Lung microvascular endothelial cell (primary cell): ENCODE measurements around the gene MTG2. TPM values are rescaled to one million over a fixed set of nuclear protein-coding genes. Genes with fewer than 3 reads are reported as not detected.

ENCODE experiments used
- DNase-seq, 2 donors: peaks; one replicate each; pipeline versions ENCODE4 v3.0.0 to v3.0.0-alpha.2; 2010; ENCODE audit warnings: low read depth in 2 of 2
- total RNA-seq: library from RNA; depleted of rRNA; stranded (reverse); fragments of >200 nt; gene quantifications from 2 replicates; pipeline ENCODE4 v1.2.1, GENCODE V29; 2014

MTG2 gene, protein sequence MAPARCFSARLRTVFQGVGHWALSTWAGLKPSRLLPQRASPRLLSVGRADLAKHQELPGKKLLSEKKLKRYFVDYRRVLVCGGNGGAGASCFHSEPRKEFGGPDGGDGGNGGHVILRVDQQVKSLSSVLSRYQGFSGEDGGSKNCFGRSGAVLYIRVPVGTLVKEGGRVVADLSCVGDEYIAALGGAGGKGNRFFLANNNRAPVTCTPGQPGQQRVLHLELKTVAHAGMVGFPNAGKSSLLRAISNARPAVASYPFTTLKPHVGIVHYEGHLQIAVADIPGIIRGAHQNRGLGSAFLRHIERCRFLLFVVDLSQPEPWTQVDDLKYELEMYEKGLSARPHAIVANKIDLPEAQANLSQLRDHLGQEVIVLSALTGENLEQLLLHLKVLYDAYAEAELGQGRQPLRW
- 7.4 and 10.9 TPM in 2 replicates for total RNA-seq

DNA sequence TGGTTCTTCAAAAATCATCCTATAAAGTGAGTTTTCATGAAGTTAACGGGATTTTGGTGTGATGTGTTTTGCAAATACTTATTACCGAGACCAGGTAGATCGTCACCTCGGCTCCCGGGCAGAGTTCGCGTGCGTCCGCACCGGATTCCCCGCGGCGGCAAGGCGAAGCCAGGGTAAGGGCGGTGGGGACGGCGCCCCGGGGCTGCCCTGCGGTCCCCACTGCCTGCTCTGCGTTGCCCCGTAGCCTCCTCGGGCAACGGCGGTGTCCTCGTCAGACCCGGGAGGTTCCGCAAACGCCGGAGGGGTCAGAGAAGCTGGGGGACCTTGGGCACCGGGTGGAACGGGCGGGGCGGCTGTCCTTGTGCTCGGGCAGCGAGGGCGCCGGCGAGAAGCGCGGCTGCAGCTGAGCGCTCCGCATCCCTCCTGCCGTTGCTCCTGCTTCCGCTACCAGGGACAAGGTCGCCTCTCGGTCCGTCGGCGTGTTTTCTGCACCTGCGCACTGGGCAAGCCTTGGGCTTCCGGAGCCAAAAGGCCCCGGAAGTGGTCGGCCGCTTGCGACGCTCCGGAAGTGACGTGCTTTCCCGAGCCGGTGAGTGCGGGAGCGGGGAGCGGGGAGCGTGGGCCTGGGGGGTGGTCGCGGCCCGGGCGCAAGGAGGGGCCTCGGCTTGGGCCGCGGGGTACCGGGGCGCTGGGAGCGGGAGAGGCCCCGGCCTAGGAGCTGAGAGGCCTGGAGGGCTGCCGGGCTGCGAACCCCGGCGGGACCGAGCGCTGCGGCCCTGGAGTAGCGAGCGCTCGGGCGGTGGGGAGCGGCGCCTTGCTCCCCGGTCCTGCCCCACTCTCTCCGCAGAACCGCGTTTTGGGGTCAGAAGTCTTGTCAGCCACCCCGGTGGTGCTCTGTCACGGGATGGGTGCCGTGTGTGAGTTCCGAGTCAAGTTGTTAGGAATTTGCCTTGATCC lies at the start of gene MTG2:
Gene MTG2 (plus strand): TSS at position 560 of the 957 bp plus-strand sequence. CDS start 10,393 bp downstream, outside the sequence.
- DNase-seq: peak; percentile 94 to 95

DNA sequence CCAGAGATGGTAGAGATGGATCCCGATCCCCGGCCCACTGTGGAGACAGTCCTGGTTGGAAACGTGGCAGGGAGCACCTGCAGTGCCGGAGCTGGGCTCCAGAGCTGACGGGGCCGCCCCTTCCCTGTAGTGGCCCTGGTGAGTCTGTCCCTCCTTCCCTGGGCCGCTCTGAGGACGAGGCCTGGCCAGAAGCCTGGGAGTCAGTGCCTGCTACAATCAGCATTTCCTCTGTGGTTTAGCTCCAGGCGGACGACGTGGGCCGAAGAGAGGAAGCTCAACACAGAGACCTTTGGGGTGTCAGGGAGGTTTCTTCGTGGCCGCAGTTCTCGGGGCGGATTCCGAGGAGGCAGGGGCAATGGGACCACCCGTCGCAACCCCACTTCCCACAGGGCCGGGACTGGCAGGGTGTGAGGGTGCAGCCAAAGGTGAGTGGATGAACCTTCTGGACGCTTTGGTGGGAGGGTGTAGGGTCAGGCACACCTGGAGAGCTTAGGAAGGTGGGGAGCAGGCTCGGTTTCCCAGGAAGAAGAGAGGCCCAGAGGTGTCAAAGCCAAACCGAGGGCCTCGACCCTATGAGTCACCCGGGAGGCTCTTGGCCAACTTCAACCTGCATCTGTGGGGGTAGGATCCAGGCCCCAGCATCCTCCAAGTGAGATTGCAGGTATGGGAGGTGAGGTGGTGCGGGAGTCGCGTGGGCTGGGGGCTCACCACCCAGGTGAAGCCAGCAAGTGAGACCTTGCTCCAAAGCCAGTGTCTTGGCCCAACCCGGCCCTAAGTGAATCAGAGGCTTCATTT lies 49.6 kb upstream of the MTG2 start:
- DNase-seq: peak in 1 of 2 donors; percentile 51

DNA sequence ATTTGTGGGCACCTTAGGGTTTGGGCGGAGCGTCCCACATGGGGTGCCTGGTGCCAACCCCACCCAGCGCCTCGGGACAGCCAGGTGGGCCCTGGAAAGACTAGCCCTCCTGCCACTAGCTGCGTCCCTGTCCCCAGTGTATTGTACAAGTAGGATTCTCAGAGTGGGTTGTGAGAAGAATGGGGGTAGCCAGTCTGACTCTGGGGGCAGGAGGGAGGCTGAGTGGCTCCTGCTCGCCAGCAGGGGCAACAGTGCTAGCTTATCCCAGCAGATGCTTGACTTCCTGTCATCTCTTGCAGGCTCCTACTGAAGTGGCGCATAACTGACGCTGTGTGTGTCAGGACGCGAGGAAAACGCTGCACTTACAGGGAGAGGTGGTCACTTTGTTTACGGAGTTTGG lies 49.0 kb upstream of the MTG2 start:
- DNase-seq: no peak

DNA sequence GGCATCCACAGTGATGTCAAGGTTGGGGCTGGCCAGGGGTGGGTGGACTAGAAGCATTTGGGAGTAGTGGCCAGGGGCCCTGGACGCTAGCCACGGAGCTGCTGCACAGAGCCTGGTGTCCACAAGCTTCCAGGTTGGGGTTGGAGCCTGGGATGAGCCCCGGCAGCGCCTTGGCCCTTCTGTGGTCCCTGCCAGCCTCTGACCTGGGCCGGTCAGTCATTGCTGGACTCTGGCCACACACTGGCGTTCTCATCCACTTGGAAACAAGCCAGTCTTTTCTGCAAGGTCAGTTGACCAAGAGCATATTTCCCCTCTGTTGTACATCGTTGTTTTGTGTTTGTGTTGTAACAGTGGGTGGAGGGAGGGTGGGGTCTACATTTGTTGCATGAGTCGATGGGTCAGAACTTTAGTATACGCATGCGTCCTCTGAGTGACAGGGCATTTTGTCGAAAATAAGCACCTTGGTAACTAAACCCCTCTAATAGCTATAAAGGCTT lies 48.0 kb upstream of the MTG2 start:
- peak; percentile 62 to 79 for DNase-seq

DNA sequence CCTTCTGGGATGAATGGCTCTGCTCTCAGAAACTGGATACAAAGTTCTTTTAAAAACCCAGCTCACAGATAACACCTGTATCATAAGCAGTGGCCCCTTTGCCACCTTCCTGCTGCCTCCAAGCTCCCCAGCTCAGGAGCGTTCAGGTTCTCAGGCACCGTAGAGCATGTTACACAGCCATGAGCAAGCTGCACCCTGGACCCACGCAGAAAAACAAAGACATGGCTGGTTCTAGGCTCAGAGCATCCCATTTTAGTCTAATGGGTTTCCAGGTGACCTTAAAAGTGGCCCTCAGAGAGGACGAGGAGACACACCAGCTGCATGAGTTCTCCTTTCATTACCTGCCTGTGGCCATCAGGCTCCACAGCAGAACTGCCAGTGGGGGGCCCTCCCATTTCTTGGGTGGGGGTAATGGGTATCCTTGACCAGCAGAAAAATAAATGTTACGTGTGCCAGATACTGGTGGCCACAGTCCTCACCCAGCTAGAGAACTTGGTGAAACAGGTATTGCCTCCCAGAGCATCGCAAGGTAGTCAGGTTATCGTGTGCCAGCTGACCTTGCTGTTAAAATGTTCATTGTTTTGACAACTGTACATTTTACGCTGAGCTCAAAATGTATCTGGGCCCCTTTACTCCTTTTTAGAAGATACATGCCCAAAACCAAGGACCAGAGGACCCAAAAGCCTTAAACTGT lies 47.1 kb upstream of the MTG2 start:
- DNase-seq: no peak

DNA sequence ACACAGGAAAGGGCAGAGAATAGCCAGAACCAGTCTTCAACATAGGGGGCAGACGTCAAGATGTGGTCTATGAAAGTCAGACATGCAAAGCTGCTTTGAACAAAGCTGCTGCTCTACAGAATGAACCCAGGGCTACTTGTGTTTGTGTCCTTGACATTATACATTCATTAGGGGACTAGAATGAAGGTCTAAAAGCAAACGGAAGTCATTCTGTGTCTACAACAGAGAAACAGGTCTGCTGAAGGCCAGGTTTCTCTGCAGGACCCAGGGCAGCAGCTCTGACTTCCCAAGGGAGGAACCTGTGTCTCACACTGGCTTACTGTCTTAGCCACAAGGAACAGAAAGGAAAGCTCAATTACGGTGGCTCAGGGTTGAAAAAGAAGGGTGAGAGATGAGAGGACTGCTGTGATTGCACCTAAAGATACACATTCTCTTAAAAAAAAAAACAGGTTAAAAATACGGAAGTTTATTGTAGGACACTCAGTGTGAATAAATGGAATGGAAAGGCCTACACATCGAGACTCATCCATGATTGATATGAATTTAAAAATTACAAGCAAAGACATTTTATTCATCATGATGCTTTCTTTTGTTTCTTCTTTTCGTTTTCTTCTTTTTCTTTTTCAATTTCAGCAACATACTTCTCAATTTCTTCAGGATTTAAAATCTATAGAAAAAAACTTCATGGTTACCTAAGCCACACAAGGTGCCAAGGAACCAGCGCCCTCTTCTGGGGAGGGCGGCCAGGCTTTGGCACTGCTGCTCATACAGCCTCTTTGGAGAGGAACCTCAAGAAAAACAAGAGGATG lies 46.3 kb upstream of the MTG2 start:
- DNase-seq: peak; percentile 74 to 79

DNA sequence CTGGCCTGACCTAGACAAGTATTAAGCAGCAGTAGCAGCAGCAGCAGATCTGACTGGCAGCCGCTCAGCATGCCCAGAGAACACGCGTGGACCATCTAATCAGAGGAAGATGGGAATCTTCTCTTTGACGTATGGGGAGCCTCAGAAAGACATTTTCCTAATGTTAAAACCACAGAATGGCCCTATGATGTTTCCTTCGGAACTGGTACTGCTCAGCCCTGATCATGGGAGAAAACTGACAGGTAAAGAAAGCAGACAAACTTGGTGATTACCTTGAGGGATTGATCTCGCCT lies 45.8 kb upstream of the MTG2 start:
- DNase-seq: no peak

DNA sequence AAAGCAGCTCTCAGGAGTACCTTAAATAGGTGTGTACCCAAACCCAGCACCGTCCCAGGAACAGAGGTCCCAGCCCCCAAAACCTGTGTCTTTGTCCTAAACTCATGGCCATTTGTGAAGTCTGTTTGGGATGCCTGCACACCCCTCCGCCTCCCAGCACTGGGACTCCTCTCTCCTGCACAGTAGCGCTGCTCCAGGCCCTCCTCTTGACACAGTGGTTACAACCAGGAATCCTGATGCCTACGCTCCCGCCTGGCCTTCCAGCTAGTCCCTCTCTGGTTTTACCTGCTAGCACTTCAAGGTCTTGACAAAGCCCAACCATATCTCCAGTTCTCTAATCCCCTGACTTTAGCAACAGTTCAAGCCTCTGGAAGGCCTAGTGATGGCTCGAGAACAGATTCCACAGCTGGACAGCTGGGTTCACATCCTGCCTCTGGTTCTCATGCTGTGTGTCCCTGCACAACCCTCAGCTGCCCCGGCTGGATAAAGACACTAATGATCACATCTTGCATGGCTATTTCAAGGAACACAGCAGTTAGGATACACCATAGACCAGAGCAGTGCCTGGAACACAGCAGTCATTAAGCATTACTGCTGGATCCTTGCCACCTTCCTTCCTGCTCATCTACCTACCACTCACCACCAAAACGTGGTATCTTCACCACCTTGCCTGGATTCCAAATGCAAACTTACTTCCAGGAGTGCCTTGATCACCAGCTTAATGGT lies 45.2 kb upstream of the MTG2 start:
- no peak for DNase-seq

DNA sequence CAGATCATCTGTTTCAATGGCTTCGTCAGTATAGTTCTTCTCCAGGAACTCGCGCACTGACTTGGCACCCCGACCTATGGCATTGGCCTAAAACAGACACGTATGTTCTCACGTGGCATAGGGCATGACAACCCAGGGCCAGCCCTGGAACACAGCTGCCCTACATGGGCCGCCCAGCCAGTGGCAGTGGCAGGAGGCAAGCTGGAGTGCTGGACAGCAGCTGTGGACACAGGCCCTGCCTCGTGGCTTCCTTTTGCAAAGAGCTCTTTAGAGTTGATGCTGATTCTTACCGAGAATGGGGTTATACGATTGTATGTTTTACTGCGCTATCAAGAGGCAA lies 44.7 kb upstream of the MTG2 start:
- no peak for DNase-seq

DNA sequence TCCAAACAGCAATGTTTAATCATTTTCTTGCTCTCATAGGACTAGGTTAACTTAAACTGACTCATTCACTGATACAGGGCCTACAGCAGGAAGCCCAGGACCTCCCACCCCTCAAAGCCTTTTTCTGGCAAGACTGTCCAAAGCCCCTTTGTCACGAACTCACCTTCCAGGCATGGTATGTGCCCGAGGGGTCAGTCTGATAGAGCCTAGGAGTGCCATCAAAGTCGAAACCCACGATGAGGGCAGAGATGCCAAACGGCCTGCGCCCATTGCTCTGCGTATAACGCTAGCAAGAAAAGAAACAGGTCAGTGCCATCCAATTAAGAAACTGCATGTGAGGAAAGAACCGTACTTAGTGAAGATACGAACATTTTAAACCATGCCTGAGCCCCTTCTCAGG lies 43.9 kb upstream of the MTG2 start:
- no peak for DNase-seq

DNA sequence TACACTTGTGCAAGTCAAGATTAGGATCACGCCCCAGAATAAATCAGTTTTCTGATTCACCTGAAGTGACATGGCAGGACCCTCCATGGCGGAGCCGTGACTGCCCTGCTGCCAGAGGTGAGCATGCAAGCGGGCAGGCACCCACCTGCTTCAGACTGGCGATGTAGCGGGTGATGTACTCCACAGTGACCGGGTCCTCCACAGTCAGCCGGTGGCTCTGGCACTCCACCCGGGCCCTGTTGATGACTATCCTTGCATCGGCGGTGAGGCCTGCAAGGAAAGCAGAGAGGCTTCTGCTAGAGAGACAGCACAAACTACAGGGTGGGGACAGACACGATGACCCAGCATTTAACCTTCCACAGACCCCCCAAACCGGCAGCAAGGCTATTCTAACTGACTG lies 43.2 kb upstream of the MTG2 start:
- no peak for DNase-seq

DNA sequence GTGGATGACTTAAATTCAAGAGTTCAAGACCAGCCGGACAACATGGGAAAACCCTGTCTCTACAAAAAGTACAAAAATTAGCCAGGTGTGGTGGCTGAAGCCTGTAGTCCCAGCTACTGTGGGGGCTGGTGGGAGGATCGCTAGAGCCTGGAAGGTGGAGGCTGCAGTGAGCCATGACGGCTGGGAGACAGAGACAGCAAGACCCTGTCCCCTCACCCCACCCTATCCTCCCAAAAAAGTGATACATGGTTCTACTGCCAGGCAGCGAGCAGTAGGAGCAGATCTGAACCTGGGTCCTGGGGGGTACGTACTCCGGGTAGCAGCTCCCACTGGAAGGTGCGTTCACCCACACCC lies 41.8 kb upstream of the MTG2 start:
- no peak for DNase-seq

DNA sequence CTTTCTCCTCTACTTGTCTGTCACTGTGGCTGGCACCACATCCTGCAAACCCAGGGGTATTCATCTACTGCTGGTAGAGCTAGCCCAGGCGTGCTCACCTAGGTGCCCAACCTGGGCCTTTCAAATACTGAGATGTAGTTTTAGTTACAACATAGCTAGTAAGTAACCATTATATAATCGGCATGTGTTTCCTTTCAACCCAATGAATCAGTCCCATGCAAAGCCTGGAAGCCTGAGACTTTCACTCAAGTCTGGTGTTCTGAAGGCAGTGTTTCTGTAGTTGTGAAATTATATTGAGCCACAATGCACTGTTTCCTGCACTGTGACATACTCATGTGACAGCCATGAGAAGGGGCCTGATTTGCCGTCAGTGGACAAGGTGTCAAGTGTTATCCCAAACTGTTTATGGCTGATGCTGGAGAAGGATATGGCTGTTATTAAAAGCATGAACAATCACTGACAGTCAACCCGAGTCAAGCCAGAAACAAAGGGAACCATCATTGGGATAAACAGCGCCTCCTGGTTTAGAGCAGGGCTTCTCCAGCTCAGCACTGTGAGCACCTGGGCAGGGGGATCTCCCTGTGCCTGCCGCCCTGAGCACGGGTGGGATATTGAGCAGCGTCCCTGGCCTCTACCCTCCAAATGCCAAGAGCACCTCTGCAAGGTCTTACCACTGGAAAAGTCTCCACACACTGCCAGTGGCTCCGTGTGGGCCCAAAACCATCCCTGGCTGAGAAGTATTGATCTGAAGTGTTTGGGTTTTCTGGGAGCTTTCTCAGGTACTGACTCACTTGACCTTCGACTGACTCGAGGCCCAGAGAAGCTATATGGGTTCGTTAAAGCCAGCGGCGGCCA lies 41.2 kb upstream of the MTG2 start:
- DNase-seq: peak; percentile 49 to 69

DNA sequence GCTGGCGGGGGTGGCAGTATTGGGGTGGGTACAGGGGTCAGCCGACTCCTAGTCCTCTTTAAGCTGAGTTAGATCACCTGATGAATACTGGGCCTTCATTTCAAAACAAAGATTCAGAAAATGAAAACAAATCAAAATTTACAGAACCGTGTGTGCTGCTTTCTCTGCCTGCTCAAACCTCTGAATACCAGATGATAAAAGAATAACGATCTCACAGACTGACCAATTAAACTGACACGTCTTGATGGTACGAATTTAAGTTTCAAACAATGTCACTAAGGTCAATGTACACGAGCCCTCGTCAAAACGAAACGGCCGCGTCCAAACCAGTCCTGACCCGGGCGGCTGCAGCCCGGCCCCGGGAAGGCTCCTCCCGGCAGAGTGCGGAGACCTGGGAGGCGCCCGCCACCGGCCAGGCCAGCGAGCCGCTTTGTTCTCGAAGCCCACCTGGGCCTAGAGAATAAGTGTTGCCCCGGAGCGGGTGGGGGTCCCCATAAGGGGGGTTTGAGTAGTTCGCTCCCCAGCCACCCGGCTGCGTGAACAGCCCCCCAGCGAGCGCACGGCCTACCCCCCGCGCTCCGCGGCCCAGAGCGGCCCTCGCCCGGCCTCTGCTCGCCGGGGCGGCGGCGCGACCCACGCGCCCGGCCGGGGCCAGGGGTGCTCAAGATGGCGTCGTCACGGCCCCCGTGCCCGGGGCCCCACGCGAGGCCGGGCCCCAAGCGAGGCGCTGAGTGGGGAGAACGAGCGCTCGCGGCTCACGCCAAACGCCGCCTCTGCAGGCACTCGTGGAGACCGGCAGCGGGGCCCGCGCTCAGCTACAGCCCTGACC lies 40.4 kb upstream of the MTG2 start:
- peak in 1 of 2 donors; percentile 34 for DNase-seq

DNA sequence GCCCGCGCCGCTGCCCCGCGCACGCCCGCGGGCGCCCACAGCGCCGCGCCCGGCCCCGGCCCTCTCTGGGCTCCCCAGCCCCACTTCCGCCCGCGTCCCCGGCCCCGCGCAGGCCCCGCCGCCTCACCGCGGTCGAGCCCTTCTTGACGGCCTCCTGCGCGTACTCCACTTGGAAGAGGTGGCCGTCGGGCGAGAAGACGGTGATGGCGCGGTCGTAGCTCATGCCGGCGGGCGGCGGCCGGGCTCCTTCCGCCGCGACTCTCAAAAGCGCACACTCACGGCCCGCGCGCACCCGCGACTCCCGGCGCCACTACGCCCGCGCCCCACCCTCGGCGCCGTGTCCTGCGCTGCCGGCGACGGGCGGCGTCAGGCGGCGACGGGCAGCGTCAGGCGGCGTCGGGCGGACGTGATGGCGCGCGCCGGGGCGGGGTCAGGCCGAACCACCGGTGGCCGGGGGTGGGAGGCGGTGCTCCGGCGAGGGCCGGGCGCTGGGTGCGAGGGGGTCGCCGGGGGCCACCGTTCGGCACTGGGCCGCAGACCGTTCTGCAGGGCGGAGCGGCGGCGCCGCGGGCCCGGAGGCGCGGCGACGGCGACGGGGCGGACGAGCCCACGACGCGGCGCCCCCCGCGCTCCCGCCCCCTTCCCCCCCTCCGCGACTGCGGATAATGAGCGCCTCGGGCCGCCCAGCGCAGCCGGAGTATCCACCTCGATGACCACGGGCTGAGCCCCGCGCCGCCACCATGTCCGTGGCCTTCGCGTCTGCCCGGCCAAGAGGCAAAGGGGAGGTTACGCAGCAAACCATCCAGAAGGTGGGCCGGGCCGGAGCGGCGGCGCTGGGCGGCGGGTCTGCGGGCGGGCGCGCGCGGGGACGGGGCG lies 39.5 kb upstream of the MTG2 start, which contains the start of the genes PSMA7 and SS18L1:
Gene PSMA7 (minus strand): TSS at position 314 of the 876 bp plus-strand sequence. CDS start 91 bp downstream, at position 223.
Gene SS18L1 (plus strand): TSS at position 689 of the 876 bp plus-strand sequence. CDS start 52 bp downstream, at position 741.
- peak; percentile 92 to 95 for DNase-seq
